Tibial nerve (tissue), 4 donors: ENCODE measurements around the gene SREBF2. TPM values are rescaled to one million over a fixed set of nuclear protein-coding genes. Genes with fewer than 3 reads are reported as not detected.

Experiments used
- DNase-seq, 2 donors: peaks; one replicate each; pipeline ENCODE4 v3.0.0-alpha.2; 2019; ENCODE audit warnings: low spot score in 2 of 2
- H3K27ac ChIP-seq, 4 donors: fragments of 200-600 bp; sonication (generic) in 3 of 4; one replicate each; pipeline ENCODE4 v1.5.1; 2017 to 2019; ENCODE audit warnings: mild to moderate bottlenecking in 1 of 4
- H3K27me3 ChIP-seq, 2 donors: fragments of 200-600 bp; sonication (generic) in 1 of 2; one replicate each; pipeline versions ENCODE4 v1.5.1 to v1.6.0; 2017 to 2019
- H3K36me3 ChIP-seq, 3 donors: fragments of 200-600 bp; sonication (generic); one replicate each; pipeline ENCODE4 v1.5.1; 2018 to 2019
- H3K4me1 ChIP-seq, 4 donors: fragments of 200-600 bp; sonication (generic) in 3 of 4; one replicate each; pipeline ENCODE4 v1.5.1; 2017 to 2019
- H3K4me3 ChIP-seq, 4 donors: fragments of 200-600 bp; sonication (generic) in 3 of 4; one replicate each; pipeline ENCODE4 v1.5.1; 2017 to 2019; ENCODE audit warnings: mild to moderate bottlenecking in 1 of 4, moderate library complexity in 1 of 4
- H3K9me3 ChIP-seq, 4 donors: fragments of 200-600 bp; sonication (generic) in 3 of 4; one replicate each; pipeline ENCODE4 v1.5.1; 2017 to 2019
- CTCF ChIP-seq, 5 experiments: fragments of 200-600 bp in 3 of 5; fragments of 450-650 bp in 2 of 5; sonication (generic) in 3 of 5; IDR thresholded peaks; one replicate each; pipeline ENCODE4 v1.5.1; 2016 to 2019; ENCODE audit warnings: antibody characterized with exemption in 5 of 5, mild to moderate bottlenecking in 3 of 5, moderate library complexity in 2 of 5
- EP300 ChIP-seq, 2 donors: sonication (generic); formaldehyde crosslinking; IDR thresholded peaks; one replicate each; pipeline ENCODE4 v1.6.1; 2017; ENCODE audit warnings: antibody characterized with exemption in 2 of 2, mild to moderate bottlenecking in 1 of 2
- POLR2A ChIP-seq, 2 donors: fragments of 450-650 bp; IDR thresholded peaks; one replicate each; pipeline ENCODE4 v1.6.1; 2017; ENCODE audit warnings: antibody characterized with exemption in 2 of 2, mild to moderate bottlenecking in 2 of 2, moderate library complexity in 2 of 2
- WGBS, 2 donors: methylation state at CpG; one replicate each; pipeline ENCODE4 v1.1.5; 2018; 5-methylcytosine and 5-hydroxymethylcytosine counted together
- total RNA-seq, 4 donors: library from RNA; depleted of rRNA; stranded (reverse); fragments of >200 nt; gene quantifications; one replicate each; pipeline ENCODE4 v1.1.0, GENCODE V29; 2016

Gene SREBF2
- total RNA-seq, 4 donors from 2014 or later = 73.5 to 157 (median 129) TPM

GRCh38 chr22:41888627-41889200, 55.8 kb downstream of the SREBF2 start:
- 71 to 78% methylated on average over 4 of the region's 4 CpGs for WGBS, 2 donors

GRCh38 chr22:41891407-41891806, 58.5 kb downstream of the SREBF2 start:
- Histone ChIP-seq H3K9me3 (no peaks in the 10 kb centered on the region), H3K4me3 (no peak overlapping the region), H3K36me3 (peaks cover 2 to 98% (median 29%) of the 10 kb centered on the region in 3 donors), H3K4me1 (no peaks in the 10 kb centered on the region), H3K27ac (no peak overlapping the region), H3K27me3 (no peaks in the 10 kb centered on the region)
- TF ChIP-seq EP300 (IDR thresholded peaks at IDR 0.05) = no peak
- TF ChIP-seq CTCF (IDR thresholded peaks at IDR 0.05) = no peak
- TF ChIP-seq POLR2A (IDR thresholded peaks at IDR 0.05) = no peak
- WGBS, 2 donors = 82 to 86% methylated on average over 9 of the region's 9 CpGs
- no peak for DNase-seq

More at GRCh38 chr22:41888627-41889200, 55.8 kb downstream of the SREBF2 start:
- H3K36me3 ChIP-seq = peaks cover 0 to 98% (median 48%) of the 10 kb centered on the region in 3 donors
- no peak overlapping the region for H3K4me3 ChIP-seq
- H3K4me1 ChIP-seq = no peaks in the 10 kb centered on the region
- H3K9me3 ChIP-seq = no peaks in the 10 kb centered on the region
- H3K27ac ChIP-seq = no peak overlapping the region
- no peaks in the 10 kb centered on the region for H3K27me3 ChIP-seq
- DNase-seq = no peak
- TF ChIP-seq EP300 (IDR thresholded peaks at IDR 0.05) = no peak

- Histone ChIP-seq H3K4me1 (no peaks in the 10 kb centered on the region), H3K9me3 (no peaks in the 10 kb centered on the region), H3K36me3 (peaks cover 2 to 98% (median 18%) of the 10 kb centered on the region in 3 donors), H3K27ac (no peak overlapping the region), H3K4me3 (no peak overlapping the region), H3K27me3 (no peaks in the 10 kb centered on the region)
- TF ChIP-seq POLR2A (IDR thresholded peaks at IDR 0.05) (no peak), EP300 (IDR thresholded peaks at IDR 0.05) (no peak), CTCF (IDR thresholded peaks at IDR 0.05) (no peak)
- 81 to 89% methylated on average over 4 of the region's 4 CpGs for WGBS, 2 donors
- DNase-seq = no peak
Observed at GRCh38 chr22:41892721-41893120, 59.8 kb downstream of the SREBF2 start.

- Histone ChIP-seq H3K27me3 (no peaks in the 10 kb centered on the region), H3K4me1 (no peaks in the 10 kb centered on the region), H3K36me3 (peaks cover 2 to 98% (median 18%) of the 10 kb centered on the region in 3 donors), H3K9me3 (no peaks in the 10 kb centered on the region), H3K4me3 (no peak overlapping the region), H3K27ac (no peak overlapping the region)
- TF ChIP-seq EP300 (IDR thresholded peaks at IDR 0.05) (no peak), CTCF (IDR thresholded peaks at IDR 0.05) (no peak), POLR2A (IDR thresholded peaks at IDR 0.05) (no peak)
- WGBS, 2 donors = 78 to 85% methylated on average over 7 of the region's 7 CpGs
- DNase-seq = no peak
Observed at GRCh38 chr22:41893591-41894375, 60.9 kb downstream of the SREBF2 start.

GRCh38 chr22:41898645-41899044, 65.7 kb downstream of the SREBF2 start:
- no peaks in the 10 kb centered on the region for H3K27me3 ChIP-seq
- no peak overlapping the region for H3K4me3 ChIP-seq
- H3K4me1 ChIP-seq = peaks cover 0 to 8% (median 0%) of the 10 kb centered on the region in 4 donors
- H3K36me3 ChIP-seq = peaks cover 9 to 100% (median 15%) of the 10 kb centered on the region in 3 donors
- H3K27ac ChIP-seq = no peak overlapping the region
- WGBS, 2 donors = 73 to 77% methylated on average over 10 to 11 of the region's 11 CpGs
- no peaks in the 10 kb centered on the region for H3K9me3 ChIP-seq
- TF ChIP-seq CTCF (IDR thresholded peaks at IDR 0.05) (no peak), EP300 (IDR thresholded peaks at IDR 0.05) (no peak), POLR2A (IDR thresholded peaks at IDR 0.05) (no peak)
- no peak for DNase-seq
